RCC 7860 (cell line): Measurements from ENCODE around the gene PLEKHO2.
A peak's percentile ranks its signal among the peaks of the same experiment; 100 is the strongest.

Experiments used
- DNase-seq: peaks from one replicate; pipeline ENCODE4 v3.0.0-alpha.2; 2015; ENCODE audit warnings: low spot score
- FAIRE-seq: peaks from 2 replicates; lab custom pipeline; 2012; peaks lifted over from hg19 to GRCh38; lab: Jason Lieb, UNC

Gene PLEKHO2

GRCh38 chr15:64855205-64855975 lies 13.7 kb downstream of the PLEKHO2 start:
- no peak for DNase-seq

GRCh38 chr15:64856429-64857145 lies 14.9 kb downstream of the PLEKHO2 start:
- no peak for FAIRE-seq

More at GRCh38 chr15:64855205-64855975, 13.7 kb downstream of the PLEKHO2 start:
- no peak for FAIRE-seq

GRCh38 chr15:64857421-64857820 lies 15.7 kb downstream of the PLEKHO2 start:
- DNase-seq (peak; percentile 17), FAIRE-seq (no peak)

More at GRCh38 chr15:64856429-64857145, 14.9 kb downstream of the PLEKHO2 start:
- DNase-seq, result no peak

DNA sequence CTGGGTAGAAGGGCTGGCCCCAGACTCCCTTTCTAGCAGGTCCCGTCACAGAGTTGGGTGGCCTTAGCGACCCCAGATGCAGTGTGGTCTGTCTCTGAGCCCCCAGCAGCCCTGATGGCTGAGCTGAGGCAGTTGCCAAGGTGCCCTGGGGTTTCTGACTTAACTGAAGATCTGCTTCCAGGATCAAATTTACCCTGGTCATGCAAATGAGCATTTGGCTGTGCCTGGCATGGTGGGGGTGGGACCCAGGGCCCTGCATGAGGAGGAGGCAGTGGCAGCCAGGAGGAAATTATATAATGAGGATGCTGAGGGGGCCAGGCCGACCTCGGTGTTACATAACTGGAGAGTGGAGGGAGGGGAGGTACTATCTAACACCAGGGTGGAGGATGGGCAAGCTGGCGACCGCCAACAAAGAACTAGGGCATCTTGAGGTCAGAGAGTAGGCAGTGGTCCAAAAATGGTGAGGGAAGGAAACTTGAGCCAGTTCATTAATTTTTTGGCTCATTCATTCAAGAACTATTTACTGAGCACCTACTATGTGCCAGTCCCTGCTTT lies 16.4 kb downstream of the PLEKHO2 start:
- DNase-seq (no peak), FAIRE-seq (no peak)

DNA sequence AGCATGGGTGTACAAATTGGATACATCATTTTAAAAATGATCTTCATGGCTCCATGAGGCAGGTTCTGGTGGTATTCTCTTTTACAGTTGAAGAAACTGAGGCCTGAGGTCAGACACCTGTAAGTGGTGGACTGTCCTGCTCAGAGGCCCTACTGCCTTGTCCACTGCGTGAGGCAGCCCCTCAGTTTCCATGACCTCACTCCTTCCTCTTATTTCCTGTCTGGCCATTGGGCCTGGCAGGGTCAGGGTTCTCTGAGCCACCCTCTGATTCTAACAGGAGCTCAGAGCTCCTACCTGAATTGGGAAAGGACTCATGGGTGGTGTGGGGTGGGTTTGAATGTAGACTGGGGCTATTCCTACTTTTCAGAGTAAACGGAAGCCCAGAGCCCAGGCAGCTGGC lies 17.5 kb downstream of the PLEKHO2 start:
- DNase-seq (no peak), FAIRE-seq (no peak)

DNA sequence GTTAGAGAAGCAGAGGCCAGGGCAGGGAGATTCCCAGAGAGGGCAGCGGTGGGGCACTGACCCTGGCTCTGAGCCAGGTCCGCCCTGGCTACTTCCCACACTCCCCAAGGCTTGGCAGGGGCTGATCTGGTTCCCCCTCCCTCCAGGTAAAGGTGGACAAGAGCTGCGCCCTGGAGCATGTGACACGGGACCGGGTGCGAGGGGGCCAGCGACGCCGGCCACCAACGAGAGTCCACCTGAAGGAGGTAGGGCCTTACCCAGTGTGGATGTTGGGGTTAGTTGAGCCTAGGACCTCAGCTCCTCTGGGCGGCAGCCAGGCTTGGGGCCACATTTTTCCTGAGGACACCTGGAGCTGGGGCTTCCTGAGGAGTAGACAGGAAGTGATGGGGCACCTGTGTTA lies 19.6 kb downstream of the PLEKHO2 start:
- FAIRE-seq (no peak), DNase-seq (no peak)

DNA sequence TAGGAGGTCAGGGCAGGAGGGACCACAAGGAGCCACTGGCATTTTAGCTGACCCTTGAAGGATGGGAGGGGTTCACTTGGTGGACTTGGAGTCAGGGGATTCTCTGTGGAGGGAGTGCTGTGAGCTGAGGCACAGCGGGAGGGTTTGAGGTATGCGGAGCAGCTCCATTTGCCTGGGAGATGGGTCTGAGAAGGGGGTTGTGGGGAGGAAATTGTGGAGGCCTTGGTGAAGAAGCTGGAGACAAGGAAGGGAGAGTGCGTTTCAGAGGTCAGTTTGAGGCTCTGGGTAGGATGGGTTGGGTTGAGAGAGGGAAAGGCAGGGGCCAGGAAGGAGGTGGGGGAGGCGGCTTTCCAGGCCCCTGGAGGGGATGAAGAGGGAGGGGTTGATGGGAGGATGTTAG lies 20.2 kb downstream of the PLEKHO2 start:
- FAIRE-seq, result no peak
- no peak for DNase-seq

DNA sequence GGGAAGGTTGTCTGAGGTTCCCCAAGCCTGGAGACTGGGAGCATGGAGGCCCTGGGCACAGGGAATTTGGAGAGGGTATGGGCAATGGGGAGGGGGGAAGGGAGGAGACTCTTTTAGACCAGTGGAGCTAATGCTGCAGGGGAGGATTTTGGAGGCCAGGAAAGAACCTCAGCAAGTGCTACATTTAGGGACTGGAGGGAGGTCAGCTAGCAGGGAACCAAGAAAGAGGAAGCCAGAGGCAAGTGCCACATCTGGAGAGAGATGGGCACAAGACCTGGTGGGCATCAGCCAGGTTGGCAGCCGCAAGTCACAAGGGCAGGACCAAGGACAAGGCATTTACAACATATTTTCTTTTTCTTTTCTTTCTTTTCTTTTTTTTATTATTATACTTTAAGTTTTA lies 20.7 kb downstream of the PLEKHO2 start:
- FAIRE-seq (no peak), DNase-seq (no peak)

DNA sequence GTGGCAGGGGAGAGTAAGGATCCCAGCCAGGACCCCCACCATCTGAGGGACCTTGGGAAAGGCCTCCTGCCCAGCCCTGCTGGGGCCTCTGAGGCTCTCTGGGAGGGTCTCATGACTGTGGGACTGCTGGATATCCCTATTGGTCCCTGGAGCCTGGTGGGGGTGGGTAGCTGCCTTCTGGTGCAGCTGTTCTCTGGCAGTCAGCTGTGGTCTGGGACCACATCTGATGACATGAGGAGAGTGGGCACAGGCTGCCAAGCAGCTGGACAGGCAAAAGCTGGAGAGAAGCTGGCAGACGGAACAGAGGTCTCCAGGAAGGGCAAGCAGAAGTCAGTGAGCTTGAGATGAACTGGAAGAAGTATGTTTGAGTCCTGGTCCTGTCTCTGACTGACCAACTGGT lies 22.4 kb downstream of the PLEKHO2 start:
- DNase-seq (no peak), FAIRE-seq (no peak)

DNA sequence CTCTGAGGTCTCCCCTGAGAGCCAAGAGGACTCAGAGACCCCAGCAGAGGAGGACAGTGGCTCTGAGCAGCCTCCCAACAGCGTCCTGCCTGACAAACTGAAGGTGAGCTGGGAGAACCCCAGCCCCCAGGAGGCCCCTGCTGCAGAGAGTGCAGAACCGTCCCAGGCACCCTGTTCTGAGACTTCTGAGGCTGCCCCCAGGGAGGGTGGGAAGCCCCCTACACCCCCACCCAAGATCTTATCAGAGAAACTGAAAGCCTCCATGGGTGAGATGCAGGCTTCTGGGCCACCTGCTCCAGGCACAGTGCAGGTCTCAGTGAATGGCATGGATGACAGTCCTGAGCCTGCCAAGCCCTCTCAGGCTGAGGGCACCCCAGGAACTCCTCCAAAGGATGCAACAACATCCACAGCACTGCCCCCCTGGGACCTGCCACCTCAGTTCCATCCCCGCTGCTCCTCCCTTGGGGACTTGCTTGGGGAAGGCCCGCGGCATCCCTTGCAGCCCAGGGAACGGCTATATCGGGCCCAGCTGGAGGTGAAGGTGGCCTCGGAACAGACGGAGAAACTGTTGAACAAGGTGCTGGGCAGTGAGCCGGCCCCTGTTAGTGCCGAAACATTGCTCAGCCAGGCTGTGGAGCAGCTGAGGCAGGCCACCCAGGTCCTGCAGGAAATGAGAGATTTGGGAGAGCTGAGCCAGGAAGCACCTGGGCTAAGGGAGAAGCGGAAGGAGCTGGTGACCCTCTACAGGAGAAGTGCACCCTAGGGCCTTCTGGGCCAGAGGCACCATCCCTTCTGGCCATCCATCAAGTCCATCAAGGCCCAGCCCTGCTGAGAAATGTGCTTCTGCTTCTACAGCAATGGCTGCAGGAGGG lies 23.6 kb downstream of the PLEKHO2 start:
- FAIRE-seq (no peak), DNase-seq (no peak)

DNA sequence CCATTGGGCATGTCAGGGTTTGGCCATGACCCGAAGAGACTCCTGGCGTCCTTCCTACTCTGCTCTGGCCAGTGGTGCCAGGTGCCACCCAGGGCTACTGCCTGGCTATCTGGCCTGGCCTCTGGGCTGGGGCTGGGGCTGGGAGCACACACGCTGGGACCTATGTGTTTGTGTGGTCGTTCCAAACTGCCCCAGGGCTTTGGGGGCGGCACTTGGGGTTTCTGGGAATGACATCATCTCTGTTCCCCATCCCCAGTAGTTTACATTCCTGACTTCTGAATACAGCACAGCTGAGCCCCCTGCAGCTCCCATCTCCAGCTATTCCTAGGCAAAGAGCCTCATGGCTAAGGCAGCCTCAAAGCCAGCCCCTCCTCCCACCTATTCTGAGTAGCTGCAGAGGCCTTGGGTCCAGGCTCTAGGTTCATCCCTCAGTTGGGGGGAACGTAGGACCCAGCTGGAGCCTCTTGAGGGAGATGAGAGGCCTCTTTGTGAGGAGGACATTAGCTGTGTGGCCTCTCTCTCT lies 24.3 kb downstream of the PLEKHO2 start:
- FAIRE-seq, result no peak
- DNase-seq, result no peak

DNA sequence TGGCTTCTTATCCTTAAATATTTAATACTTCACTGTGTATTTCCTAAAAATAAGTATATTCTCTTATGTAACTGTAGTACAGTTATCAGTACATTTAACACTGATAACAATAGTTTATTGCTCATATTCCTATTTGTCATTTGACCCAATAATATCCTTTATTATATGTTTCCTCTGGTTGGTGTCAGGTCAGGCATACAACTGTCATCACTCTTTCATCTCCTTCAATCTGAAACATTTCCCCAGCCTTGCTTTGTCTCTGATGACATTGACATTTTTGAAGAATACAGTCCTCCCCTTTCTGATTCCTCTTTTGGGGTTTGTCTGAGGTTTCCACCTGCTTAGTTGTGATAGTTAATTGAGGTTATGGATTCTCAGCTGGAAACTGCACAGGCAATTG lies 27.8 kb downstream of the PLEKHO2 start:
- FAIRE-seq, result no peak

DNA sequence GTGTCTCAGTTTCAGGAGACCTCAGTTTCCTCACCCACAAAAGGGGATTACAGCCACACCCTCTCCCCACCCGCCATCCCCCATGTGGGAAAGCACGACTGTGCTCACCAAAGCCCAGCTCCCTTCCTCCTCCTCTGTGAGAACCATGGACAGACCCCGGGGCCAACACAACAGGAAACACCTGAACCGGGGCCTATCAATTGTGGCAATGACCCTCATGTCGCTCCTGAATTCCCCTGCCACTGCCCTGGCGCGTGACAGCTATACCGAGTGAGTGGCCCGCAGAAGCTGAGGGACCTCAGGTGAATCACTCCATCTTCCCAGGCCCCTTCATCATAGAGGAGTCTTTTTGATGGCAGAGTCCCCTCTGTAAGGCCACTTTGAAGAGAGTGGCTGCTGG lies 28.6 kb downstream of the PLEKHO2 start:
- no peak for FAIRE-seq
- no peak for DNase-seq

More for the DNA sequence above, 27.8 kb downstream of the PLEKHO2 start:
- no peak for DNase-seq

GRCh38 chr15:64875641-64876223 lies 34.0 kb downstream of the PLEKHO2 start:
- DNase-seq (no peak), FAIRE-seq (no peak)

GRCh38 chr15:64877435-64877834 lies 35.7 kb downstream of the PLEKHO2 start:
- FAIRE-seq (no peak), DNase-seq (no peak)

GRCh38 chr15:64878705-64879104 lies 37.0 kb downstream of the PLEKHO2 start:
- FAIRE-seq, result no peak
- no peak for DNase-seq

- no peak for DNase-seq
- no peak for FAIRE-seq
Measured at GRCh38 chr15:64883100-64883581, 41.4 kb downstream of the PLEKHO2 start.

- FAIRE-seq (peak; percentile 72), DNase-seq (peak; percentile 83)
Measured at GRCh38 chr15:64883997-64884511, 42.3 kb downstream of the PLEKHO2 start.

- no peak for DNase-seq
- no peak for FAIRE-seq
Measured at GRCh38 chr15:64884679-64885078, 43.0 kb downstream of the PLEKHO2 start.

DNA sequence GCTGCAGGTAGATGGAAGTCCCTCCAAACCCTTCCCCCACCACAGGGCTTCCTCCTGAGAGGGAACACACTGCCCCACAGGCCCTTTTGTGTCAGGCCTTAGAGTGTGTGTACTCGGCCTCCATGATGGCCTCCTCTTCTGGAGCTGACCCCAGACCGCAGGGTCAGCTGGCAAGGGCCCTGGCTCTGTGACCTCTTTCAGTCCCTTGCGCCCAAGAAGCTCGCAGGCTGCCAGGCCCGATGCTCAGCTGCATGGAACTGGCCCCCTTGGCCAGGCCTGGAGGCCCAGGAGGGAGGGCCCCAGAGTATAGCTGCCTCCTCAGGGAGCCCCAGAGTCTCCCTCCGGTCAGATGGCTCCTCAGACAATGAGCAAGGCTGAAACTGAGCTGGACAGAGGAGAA lies 46.6 kb downstream of the PLEKHO2 start:
- no peak for DNase-seq
- no peak for FAIRE-seq
